ENCODE measurements around the gene EME1.

Gene EME1

DNA sequence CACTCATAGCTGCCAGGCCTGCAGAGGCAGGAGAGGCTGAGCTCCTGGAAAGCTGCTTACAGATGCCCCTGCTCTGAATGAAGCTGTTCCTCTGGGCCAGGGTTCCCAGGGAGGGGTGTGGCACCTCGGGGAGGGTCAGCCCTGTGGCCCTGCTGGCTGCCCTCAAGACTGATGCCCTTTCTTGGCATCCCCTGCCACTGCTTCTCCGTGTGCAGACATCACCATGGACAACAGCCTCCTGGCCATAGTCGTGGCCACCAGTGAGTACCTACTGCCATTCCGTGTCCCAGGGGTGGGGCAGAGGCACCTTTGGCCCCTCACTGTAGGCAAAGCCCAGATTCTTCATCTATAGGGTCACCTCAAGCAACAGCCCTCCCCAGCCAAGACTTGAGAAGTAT is 9.0 kb upstream of the EME1 start:
- no peak for DNase-seq

DNA sequence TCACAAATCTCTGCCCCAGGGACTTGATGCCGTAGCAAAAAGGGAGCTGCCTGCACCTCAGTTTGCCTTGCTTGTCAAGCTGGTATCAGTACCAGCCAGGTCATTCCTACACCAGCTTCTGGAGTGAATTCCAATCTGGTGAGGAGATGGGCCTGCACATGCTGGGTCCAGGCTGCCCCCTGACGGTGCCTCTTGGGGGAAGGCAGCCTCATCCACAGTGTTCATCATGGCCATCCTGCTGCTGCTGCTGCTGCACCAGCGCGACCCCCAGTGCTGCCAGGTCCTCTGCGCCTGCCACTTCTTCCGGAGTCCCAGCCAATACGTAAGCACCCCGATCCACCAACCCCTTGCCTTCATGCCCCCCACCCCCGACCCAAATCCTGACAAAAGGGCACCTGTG is 8.3 kb upstream of the EME1 start:
- no peak for DNase-seq

DNA sequence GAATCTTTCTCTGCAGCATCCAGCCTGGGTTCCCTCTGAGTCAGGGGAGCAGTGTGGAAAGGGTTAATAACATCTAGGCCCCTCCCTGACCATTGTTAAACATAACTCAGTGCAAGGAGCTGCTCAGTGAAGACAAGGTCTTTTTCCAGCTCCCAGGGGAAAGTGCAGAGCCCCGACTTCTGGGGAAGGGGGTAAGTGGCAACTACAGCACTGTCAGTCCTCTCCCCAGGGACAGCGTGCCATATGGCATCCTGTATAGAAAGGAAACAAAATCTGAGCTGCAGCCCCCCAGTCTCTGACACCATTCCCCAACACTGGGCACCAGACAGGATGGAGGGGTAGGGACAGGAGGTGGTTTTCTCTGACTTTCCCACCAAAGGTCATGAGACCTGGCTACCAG is 7.9 kb upstream of the EME1 start:
- DNase-seq: no peak

DNA sequence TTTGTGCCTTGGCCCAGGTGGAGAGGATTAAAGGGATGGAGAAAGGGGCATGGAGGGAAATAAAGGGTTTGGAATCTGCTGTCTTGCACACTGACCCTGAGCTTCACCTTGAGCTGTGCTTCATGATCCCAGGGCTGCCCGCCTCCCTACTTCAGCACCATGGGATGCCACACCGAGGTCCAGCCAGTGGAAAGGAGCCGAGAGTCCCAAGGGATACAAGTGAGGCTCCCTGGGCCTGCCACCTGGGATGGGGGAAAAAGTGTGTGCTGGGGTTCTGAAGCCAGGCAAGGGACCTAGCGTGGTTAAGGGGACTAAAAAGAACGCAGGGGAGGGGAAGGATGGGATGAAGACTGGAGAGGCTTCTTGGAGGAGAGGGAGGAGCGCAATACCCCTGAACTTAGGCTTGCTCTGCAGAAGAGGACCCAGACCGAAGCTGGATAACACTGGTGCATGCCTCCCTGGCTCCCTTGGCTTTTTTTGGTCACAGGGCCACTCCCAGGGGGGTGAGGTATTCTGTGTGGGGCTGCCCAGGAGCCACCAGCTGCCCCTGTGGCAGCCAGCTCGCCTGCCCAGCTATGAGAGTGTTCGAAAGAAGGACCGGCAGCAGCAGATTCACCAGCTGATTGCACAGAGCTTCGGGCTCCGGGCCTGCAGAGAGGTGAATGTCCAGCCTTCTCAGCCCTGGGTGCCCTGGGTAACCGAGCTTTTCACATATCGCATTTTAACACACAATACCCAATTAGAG is 7.2 kb upstream of the EME1 start:
- DNase-seq: no peak

DNA sequence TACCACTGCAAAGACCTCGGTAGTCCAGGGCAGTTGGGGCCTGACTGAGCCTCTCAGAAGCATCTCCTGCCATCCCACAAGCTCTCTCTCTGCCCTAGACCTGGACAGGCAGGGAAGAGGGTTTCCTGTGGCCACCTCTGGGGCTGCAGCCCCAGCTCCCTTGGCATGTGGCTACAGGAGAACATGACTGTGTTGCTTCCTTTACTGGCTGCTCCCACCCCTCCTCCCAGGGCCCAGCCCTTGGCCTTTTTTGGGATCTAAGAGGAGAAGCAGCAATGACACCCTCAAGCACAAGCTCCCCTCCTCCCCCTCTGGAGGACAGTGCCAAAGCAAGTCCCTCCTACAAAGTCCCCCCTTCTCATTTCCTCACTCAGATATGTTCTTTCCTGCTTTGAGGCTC is 5.6 kb upstream of the EME1 start:
- no peak for DNase-seq

DNA sequence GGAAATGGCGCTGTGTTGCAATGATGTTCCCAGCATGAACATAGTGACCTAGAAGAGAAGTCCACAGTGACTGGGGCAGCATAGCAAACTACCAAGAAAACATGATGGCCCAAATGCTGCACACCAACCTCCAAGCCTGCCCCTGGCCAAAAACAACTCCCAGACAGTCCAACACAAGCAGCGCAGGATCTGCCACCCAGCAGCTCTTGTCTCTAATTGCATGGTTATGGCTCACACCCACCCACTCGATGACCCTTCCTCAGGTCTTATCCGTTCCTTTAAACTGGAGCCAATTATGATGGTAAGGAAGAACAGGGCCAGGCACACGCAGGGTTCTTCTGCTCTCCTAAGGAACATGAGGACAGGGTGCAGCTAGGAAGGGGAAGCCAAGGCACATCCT is 3.0 kb upstream of the EME1 start:
- DNase-seq: no peak

DNA sequence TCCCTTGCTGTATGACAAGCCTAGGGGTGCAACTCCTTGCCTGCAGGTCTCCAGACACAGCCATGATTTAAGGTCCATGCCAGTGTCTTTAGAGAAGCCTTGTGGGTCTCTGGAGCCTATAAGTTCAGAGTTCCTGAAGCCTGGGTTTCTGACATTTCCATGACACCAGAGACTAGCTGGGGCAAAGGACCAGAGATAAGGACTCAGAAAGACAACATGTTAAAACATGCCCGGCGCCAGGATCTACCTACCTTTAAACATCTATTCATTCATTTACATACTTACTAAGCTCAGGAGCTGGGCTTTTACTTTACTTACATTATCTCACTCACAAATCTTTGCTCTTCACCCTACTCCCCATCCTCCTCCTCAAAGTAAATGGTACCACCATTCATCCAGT is 1.5 kb upstream of the EME1 start:
- DNase-seq: no peak

DNA sequence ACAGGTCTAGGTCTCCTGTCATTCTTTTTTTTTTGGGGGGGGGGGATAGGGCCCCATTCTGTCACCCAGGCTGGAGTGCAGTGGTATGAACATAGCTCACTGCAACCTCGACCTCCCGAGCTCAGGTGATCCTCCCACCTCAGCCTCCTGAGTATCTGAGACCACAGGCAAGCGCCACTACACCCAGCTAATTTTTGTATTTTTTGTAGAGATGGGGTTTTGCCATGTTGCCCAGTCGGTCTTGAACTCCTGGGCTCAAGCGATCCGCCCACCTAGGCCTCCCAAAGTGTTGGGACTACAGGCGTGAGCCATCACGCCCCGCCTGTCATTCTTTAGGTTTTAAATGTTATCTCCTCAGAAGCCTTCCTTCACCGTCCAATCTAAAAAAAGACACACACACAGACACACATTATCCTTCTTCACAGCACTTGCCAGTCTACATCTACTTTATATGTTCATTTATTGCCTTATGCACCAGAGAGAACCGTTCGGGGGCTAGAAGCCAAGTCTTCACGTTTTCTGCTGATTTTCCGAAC is 739 bp upstream of the EME1 start:
- DNase-seq: no peak

DNA sequence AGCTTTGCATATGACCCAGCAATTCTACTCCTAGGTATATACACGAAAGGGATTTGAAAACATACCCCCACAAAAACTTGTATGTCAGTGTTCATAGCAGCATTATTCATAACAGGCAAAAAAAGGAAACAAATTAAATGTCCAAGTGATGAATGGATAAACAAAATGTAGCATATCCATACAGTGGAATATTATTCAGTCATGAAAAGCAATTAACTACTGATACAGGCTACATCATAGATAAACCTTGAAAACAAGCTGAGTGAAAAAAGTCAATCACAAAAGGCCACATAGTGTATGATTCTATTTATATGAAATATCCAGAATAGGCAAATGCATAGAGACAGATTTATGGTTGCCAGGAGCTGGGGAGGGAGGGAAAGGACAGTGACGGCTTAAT is 676 bp downstream of the EME1 start:
- DNase-seq: no peak

DNA sequence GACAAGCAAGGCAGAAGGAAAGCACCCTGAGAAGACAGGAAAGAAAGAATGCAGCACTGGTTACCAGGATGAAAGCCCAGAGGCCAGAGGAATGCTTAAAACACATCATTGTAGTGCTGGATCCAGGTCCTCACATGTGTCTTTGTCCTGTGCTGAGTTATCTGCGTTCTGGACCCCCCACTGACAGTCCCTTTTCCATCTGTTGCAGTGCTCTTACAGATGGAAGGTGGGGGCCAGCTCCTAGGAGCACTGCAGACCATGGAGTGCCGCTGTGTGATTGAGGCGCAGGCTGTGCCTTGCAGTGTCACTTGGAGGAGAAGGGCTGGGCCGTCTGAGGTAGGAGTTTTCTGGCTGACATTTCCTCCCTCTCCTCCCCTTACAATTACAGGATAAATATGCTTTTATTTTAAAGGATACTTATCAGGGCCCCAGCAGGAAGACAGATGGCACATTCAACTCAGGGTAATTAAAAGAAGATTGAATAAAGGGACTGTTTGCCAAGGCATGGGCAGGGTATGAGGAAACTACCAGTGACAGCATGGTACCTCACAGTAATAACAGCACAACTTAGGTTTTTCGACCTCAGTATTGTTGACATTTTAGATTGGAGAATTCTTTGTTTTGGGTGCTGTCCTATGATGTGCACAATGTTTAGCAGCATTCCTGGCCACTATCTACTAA is 3.0 kb downstream of the EME1 start:
- DNase-seq: no peak

DNA sequence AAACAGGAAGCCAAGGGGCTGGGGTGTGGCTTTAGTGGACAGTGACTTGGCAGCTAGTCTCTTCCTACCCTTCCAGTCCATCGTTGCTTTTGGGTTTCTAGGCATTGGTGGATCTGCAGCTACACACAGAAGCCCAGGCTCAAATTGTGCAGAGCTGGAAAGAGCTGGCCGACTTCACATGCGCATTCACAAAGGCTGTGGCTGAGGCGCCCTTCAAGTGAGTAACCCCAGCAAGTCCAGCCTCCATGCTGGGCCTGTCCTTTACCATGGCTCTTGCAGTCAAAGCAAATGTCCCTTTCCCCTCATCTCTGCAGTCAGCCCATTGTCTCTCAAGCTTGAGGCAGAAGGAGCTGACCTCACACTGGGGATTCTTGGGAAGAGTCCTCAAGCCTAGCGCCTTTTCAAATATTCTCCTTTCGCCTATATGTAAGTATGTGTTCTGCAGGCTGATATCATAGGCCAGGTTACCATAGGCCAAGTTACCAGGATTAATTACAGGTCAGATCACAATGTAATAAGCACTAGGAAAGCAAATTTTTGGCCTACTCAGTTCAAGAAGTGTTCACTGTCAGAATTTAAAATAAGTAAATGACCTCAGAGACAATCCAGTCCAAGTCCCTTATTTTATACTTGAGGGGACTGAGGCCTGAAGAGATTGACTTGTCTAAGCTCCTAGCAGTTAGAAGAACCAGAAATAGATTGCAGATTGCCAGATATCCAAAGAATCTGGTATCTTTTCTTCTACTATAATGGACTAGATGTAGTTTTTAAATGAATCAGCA is 6.5 kb downstream of the EME1 start:
- DNase-seq: no peak

DNA sequence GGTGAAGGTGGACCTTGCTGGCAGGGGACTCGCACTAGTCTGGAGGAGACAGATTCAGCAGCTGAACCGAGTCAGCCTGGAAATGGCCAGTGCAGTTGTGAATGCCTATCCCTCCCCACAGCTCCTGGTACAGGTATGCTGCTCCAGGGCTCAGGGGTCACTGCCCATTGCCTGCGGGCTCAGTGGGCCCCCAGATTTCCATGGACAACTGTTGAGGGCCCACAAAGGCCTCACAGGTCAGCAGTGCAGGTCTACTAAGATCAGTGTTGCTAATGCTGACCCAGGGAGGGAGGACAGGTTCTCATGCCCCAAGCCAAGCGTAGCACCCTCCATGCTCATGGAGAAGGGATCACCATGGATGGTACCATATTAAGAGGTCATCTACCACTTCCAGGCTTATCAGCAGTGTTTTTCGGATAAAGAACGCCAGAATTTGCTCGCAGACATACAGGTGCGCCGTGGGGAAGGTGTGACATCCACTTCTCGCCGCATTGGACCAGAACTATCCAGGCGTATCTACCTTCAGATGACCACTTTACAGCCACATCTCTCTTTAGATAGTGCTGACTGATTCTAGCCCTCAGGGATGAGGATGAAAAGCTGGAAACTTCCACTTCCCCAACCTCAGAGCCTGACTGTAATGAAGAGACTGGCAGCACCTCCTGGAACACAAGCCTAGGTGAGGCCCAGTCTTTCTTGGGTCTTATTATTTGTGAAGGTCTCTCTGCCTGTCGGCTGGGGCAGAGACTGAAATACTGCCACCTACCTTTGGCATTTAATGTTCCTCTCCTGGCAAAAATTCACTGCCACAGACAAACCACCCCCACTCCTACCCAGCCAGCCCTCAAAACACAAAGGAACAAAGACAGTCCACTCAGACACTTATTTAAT is 7.6 kb downstream of the EME1 start:
- no peak for DNase-seq

DNA sequence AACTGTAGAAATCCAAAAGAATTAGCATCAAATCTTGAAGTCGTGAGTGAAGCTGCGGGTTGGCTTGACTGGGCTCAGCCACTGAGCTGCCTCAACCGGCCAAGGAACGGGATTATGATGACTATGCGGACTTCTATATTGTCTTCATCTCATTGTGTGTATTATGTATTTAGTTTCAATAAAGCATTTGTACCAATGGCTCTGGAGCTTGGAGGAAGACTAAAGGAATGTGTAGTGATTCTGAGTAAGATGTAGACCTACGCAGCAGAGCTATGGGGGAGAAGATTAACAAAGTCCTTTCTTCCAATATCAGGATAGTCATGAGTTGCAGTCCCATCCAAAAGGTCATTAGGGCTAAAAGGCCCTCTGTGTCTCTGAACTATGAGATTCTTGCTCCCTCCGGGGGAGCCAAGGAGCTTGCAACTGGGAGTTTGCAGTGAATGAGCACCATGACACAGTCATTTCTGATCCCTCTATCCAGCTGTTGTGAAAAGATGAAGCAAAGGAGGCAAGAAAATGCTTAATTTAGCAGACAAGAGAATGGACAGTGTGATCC is 8.3 kb downstream of the EME1 start:
- no peak for DNase-seq

DNA sequence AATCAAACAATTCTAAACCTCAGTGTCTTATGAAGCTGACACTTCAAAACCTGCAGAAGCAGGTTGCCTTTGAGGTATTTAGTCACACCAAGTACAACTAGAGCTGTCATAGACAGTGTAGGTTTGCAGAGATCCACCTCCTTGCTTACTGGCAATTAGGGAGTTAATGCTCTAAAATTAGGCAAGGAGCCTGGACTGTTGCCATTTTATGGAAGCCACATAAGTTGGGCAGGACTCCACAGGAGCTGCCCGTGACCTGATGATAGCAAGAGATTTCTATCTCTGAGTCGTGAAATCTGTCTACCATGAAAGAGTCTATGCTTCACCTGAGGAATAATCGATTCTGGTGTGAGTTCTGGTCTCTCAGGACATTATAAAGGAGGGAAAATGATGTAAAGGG is 8.9 kb downstream of the EME1 start:
- no peak for DNase-seq

DNA sequence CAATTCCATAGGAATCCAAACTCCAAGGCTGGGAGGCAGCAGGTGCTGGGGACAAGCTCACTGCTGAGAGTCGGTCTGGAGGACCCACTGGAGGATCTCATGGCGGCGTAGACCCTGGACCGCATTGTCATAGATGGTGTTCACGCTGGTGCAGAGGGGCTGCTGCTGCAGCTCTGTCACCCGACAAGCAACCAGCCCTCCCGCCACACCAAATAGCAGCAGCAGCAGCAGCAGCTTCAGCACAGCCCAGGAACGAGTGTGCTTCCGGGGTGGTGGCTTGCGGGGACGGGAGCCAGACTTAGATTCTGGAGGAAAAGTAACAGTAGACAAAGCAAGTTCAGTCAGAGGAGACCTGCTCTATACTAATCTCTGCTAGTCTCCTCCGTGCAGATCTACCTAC is 9.9 kb downstream of the EME1 start:
- DNase-seq: no peak

DNA sequence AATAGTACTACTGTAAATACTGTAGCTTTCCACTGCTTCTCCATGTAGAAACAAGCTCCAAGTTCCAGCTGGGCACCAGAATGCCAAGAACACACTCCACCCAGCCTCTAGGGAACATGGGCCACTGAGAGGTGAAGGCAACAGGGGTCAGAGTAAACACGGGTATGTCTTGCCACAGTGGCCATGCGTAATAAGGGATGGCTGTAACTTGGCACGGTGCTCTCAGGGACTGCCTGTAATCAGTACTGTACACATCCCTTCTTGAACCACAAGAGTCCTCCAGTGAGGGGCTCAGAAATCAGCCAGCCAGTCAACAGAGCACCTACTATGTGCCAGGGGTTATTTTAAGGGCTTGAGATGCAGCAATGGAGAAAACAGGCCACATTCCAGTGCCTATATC is 13.5 kb downstream of the EME1 start:
- DNase-seq: no peak

DNA sequence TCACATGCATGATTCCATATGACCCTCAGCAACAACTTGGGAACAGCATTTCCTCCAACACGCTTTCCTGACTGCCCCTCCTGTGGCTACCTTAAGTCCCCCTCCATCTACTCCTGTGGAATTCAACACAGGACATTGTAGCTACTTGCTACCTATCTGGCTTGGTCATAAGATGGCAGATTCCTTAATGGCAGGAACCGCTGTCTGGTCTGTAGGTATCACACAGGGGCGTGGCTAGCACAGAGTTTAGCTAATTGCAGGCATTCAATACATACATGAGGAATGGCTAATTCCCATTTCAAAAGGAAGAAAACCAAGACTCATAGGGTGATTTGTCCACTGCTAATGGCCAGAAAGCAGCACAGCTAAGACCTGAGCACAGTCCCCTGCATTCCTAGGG is 15.7 kb downstream of the EME1 start:
- no peak for DNase-seq

DNA sequence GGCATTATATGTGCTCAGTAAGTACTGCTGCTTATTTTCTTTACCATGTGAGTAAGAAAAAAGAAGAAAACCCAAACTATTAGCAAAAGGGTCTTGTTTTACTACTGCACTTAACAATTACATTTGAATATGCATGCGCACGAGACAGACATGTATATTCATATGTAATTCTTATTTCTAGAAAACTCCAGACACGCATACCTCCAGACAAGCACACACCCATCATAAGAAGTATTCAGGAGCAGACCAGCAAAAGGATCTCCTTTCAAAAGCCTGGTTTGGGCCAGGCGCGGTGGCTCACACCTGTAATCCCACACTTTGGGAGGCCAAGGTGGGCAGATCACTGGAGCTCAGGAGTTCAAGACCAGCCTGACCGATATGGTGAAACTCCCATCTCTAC is 16.5 kb downstream of the EME1 start:
- no peak for DNase-seq

DNA sequence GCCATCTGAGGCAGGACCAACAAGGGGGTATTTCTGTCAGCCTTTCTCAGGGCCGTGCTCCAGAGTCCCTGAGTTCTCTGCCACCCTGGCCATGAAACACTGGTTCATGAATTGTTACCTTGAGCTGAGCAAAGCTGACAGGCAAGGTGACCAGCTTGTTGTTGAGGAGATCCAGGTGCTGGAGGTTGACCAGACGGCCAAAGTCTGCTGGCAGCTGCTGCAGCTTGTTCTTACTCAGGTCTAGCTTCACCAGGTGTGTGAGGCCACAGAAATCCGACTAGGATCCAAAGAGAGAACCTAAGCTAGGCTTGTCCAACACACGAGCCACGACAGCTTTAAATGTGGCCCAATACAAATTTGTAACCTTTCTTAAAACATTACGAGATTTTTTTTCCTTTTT is 19.6 kb downstream of the EME1 start:
- no peak for DNase-seq

DNA sequence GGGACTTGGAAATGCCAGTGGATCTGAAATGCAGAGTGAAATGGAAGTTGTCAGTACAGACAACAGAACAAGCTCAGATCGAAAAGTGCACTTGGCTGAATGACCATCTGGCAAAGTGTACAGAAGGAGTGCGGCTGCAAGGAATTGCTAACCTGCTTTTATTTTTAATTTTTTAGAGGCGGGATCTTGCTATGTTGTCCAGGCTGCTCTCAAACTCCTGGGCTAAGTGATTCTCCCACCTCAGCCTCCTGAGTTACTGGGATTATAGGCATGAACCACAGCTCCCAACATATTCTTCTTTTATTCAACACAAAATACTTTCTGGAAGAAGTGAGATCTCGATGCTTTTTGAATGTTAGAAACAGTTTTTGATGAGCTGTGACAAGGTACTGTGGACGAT is 20.7 kb downstream of the EME1 start:
- no peak for DNase-seq

DNA sequence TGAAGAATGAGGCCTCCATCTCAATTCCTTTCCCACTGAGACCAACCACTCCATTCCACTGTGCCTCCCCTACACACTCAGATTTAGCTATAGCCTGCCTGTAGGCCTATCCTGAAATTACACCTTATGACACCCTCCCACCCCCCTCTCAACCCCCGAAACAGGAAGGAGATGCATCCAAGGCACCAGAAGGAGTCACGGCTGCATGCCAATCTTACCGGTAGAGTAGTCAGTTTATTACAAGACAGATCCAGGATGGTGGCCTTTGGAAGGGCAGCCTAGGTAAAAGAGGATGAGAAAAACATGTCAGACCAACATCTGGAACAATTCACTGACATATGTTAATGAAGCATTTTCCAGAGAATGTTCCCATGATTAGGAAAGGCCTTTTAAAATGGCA is 21.7 kb downstream of the EME1 start:
- DNase-seq: no peak

Measured in NCI-H1930 (cell line).